Glutamatergic neuron (in vitro differentiated cells): Measurements from ENCODE around the gene MORN4. TPM values are rescaled to one million over a fixed set of nuclear protein-coding genes. Genes with fewer than 3 reads are reported as not detected.
"Not testable (repeated sequence)": the region's sequence is repeated elsewhere in the genome, so short reads cannot be mapped to it uniquely, and the experiment has no call there.

Experiments
- DNase-seq: peaks from one replicate; pipeline ENCODE4 v3.0.0; 2022
- H3K27ac Mint-ChIP-seq: one replicate; pipeline ENCODE4 v1.8.0; 2020; ENCODE audit warnings: mild to moderate bottlenecking, mixed read lengths, inconsistent platforms; ENCODE audit not compliant: unreplicated experiment
- H3K27me3 Mint-ChIP-seq: one replicate; pipeline ENCODE4 v1.8.0; 2020; ENCODE audit warnings: mild to moderate bottlenecking, moderate library complexity, mixed read lengths, inconsistent platforms; ENCODE audit not compliant: unreplicated experiment
- H3K36me3 Mint-ChIP-seq: one replicate; pipeline ENCODE4 v1.8.0; 2020; ENCODE audit warnings: mild to moderate bottlenecking, mixed read lengths, inconsistent platforms; ENCODE audit not compliant: unreplicated experiment
- H3K4me1 Mint-ChIP-seq: one replicate; pipeline ENCODE4 v1.8.0; 2020; ENCODE audit warnings: mild to moderate bottlenecking, low read depth, mixed read lengths, inconsistent platforms; ENCODE audit not compliant: unreplicated experiment
- H3K4me3 Mint-ChIP-seq: one replicate; pipeline ENCODE4 v1.8.0; 2020; ENCODE audit warnings: mild to moderate bottlenecking, mixed read lengths, inconsistent platforms; ENCODE audit not compliant: unreplicated experiment
- H3K9me3 Mint-ChIP-seq: one replicate; pipeline ENCODE4 v1.8.0; 2020; ENCODE audit warnings: mild to moderate bottlenecking, moderate library complexity, mixed read lengths, inconsistent platforms; ENCODE audit not compliant: unreplicated experiment
- CTCF ChIP-seq: fragments of 200-600 bp; sonication (generic); IDR thresholded peaks from one replicate; pipeline ENCODE4 v1.5.0; 2021; ENCODE audit not compliant: partially characterized antibody, unreplicated experiment
- total RNA-seq: library from RNA; stranded (reverse); fragmentation: NEBNext Ultra II Directional; extraction: Animal tissue kit (Norgen Biotek cat#: 25700); gene quantifications from one replicate; pipeline ENCODE4 v1.2.1, GENCODE V29; 2021; ENCODE audit not compliant: unreplicated experiment

Gene MORN4
- total RNA-seq, 1 donor from 2014 or later = 31.4 TPM

DNA sequence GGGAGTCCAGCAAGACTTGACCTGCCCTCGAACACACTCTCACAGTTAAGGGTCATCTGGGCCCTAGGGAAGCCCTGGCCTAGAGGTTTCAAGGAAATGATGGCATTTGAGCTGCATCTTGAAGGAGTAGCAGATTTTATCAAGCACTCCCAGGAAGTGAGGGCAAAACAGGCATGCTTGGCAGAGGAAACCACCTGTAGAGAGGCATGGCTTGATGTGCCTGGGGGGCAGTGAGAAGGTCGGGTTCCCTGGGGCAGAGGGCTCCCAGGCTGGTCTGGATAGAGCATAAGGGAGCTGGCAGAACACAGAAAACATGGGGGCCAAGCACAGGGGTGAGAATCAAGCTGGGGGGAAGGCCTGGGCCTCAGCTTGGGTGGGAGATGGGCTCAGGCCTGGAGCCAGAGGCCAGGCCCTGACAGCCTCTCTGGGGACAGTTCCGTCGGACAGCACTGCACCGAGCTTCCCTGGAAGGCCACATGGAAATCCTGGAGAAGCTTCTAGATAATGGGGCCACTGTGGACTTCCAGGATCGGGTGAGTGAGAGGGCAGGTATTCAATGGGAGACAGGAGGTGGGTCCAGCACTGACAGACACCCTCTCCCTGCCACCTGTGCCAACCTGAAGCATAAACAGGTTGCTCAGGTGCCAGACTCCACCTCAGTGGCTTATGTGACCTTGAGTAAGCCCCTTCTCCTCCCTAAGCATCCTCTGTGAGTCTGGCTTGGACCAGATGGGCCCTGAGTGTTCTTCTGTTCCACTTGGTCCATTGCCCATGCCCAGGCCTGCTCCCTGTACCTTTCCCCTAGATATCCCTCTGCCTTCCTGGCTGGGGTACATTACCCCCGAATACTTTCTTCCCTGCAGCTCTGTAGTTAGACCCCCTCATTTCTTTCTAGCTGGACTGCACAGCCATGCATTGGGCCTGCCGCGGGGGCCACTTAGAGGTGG lies 52.6 kb downstream of the MORN4 start:
- TF ChIP-seq CTCF = no peak
- peaks cover 4% of the 10 kb centered on the region for H3K27me3 Mint-ChIP-seq
- no peak overlapping the region for H3K27ac Mint-ChIP-seq
- no peak overlapping the region for H3K4me3 Mint-ChIP-seq
- no peak for DNase-seq
- H3K9me3 Mint-ChIP-seq = no peaks in the 10 kb centered on the region
- no peaks in the 10 kb centered on the region for H3K4me1 Mint-ChIP-seq
- no peaks in the 10 kb centered on the region for H3K36me3 Mint-ChIP-seq

GRCh38 chr10:97578171-97578844 lies 55.0 kb downstream of the MORN4 start:
- H3K4me1 Mint-ChIP-seq = no peaks in the 10 kb centered on the region
- H3K4me3 Mint-ChIP-seq = no peak overlapping the region
- TF ChIP-seq CTCF = no peak
- H3K9me3 Mint-ChIP-seq = no peaks in the 10 kb centered on the region
- no peaks in the 10 kb centered on the region for H3K36me3 Mint-ChIP-seq
- no peak overlapping the region for H3K27ac Mint-ChIP-seq
- H3K27me3 Mint-ChIP-seq = peaks cover 9% of the 10 kb centered on the region
- no peak for DNase-seq

DNA sequence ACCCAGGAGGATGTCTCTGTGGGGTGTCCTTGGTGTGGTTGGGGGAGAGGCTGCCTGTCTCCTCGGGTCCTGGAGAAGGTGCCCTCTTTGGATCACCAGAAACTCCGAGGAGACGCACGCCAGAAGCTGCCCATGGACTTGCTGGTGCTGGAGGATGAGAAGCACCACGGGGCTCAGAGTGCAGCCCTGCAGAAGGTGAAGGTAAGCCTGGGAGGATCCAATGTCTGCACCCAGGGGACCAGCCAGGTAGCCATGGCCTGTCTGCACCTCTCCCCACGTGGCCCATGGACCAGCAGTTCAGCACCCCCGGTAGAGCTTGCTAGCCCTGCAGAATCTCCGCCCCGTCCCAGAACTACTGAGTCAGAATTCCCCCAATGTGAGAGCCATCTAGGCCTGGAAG lies 55.6 kb downstream of the MORN4 start:
- no peak for TF ChIP-seq CTCF
- H3K27me3 Mint-ChIP-seq = peaks cover 11% of the 10 kb centered on the region
- no peaks in the 10 kb centered on the region for H3K36me3 Mint-ChIP-seq
- H3K27ac Mint-ChIP-seq = no peak overlapping the region
- H3K4me1 Mint-ChIP-seq = no peaks in the 10 kb centered on the region
- H3K9me3 Mint-ChIP-seq = no peaks in the 10 kb centered on the region
- no peak overlapping the region for H3K4me3 Mint-ChIP-seq
- DNase-seq = no peak

DNA sequence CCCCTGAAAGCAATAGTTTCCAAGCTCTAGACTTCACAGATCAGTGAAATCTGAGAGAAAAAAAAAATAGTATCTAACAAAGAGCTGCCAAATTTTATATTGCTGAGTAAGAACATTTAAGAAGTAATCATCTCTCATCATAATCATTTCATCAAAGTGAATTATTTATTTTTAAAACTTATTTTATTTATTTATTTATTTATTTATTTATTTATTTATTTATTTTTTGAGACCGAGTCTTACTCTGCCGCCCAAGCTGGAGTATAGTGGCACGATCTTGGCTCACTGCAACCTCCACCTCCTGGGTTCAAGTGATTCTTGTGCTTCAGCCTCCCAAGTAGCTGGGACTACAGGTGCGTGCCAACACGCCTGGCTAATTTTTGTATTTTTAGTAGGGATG lies 56.8 kb downstream of the MORN4 start:
- H3K27ac Mint-ChIP-seq = not testable (repeated sequence)

GRCh38 chr10:97575127-97575668 lies 58.1 kb downstream of the MORN4 start:
- DNase-seq = no peak
- no peak for TF ChIP-seq CTCF
- Mint-ChIP-seq H3K36me3 (no peaks in the 10 kb centered on the region), H3K27ac (no peak overlapping the region), H3K27me3 (peaks cover 13% of the 10 kb centered on the region), H3K9me3 (peaks cover 3% of the 10 kb centered on the region), H3K4me3 (no peak overlapping the region), H3K4me1 (peaks cover 5% of the 10 kb centered on the region)

More for the DNA sequence above, 56.8 kb downstream of the MORN4 start:
- H3K9me3 Mint-ChIP-seq, DNase-seq, H3K4me3 Mint-ChIP-seq, H3K4me1 Mint-ChIP-seq, H3K36me3 Mint-ChIP-seq: not testable (repeated sequence)
- H3K27me3 Mint-ChIP-seq = peaks cover 13% of the 10 kb centered on the region
